Smooth muscle cell (in vitro differentiated cells): ENCODE results near the gene TSC2. TPM values are rescaled to one million over a fixed set of nuclear protein-coding genes. Genes with fewer than 3 reads are reported as not detected.

Experiments
- DNase-seq: peaks from one replicate; lab custom pipeline; 2025; ENCODE audit not compliant: unreplicated experiment; lab: John Stamatoyannopoulos, UW
- H2AFZ ChIP-seq: fragments of 200-600 bp; sonication (generic); 2 replicates; pipeline ENCODE4 v1.6.0; 2016; ENCODE audit warnings: antibody characterized with exemption, low read depth, mild to moderate bottlenecking
- H3F3A ChIP-seq: fragments of 200-600 bp; sonication (generic); 2 replicates; pipeline ENCODE4 v1.6.0; 2017; ENCODE audit warnings: antibody characterized with exemption, low read depth
- H3K27ac ChIP-seq: fragments of 200-600 bp; sonication (generic); 2 replicates; pipeline ENCODE4 v1.5.1; 2016; ENCODE audit warnings: low read depth, mild to moderate bottlenecking
- H3K27me3 ChIP-seq: fragments of 200-600 bp; sonication (generic); 2 replicates; pipeline ENCODE4 v1.6.1; 2016; ENCODE audit warnings: low read depth, mild to moderate bottlenecking
- H3K36me3 ChIP-seq: fragments of 200-600 bp; sonication (generic); 2 replicates; pipeline ENCODE4 v1.5.1; 2016; ENCODE audit warnings: low read depth
- H3K4me1 ChIP-seq: fragments of 200-600 bp; sonication (generic); 2 replicates; pipeline ENCODE4 v1.5.1; 2016; ENCODE audit warnings: low read depth
- H3K4me2 ChIP-seq: fragments of 200-600 bp; sonication (generic); 2 replicates; pipeline ENCODE4 v1.6.0; 2016; ENCODE audit warnings: mild to moderate bottlenecking
- H3K4me3 ChIP-seq: fragments of 200-600 bp; sonication (generic); 2 replicates; pipeline ENCODE4 v1.5.1; 2016; ENCODE audit warnings: mild to moderate bottlenecking
- H3K79me2 ChIP-seq: fragments of 200-600 bp; sonication (generic); 2 replicates; pipeline ENCODE4 v1.6.0; 2016; ENCODE audit warnings: low read depth, mild to moderate bottlenecking
- H3K9ac ChIP-seq: fragments of 200-600 bp; sonication (generic); 2 replicates; pipeline ENCODE4 v1.6.0; 2016; ENCODE audit warnings: low read depth
- H3K9me3 ChIP-seq: fragments of 200-600 bp; sonication (generic); replicated peaks from 2 replicates; pipeline ENCODE4 v1.5.1; 2016; ENCODE audit warnings: low read depth
- H4K20me1 ChIP-seq: fragments of 200-600 bp; sonication (generic); 2 replicates; pipeline ENCODE4 v1.6.0; 2016; ENCODE audit warnings: low read depth
- CTCF ChIP-seq: fragments of 200-600 bp; sonication (generic); IDR thresholded peaks from 2 replicates; pipeline ENCODE4 v1.5.1; 2017; ENCODE audit warnings: borderline replicate concordance, mild to moderate bottlenecking, antibody characterized with exemption; ENCODE audit not compliant: insufficient read depth, poor library complexity, severe bottlenecking
- WGBS: methylation state at CpG from one replicate; pipeline ENCODE4 v1.1.7; 2016; ENCODE audit warnings: low lambda C conversion rate; 5-methylcytosine and 5-hydroxymethylcytosine counted together
- polyA plus RNA-seq: library from polyadenylated mRNA; unstranded; fragments of >200 nt; fragmentation: Nextera tagmentation; extraction: Ambion mirVana; gene quantifications from 2 replicates; pipeline ENCODE4 v1.2.1, GENCODE V29; 2016
- total RNA-seq: library from RNA; depleted of rRNA; stranded (reverse); fragments of >200 nt; gene quantifications from 2 replicates; pipeline ENCODE4 v1.2.3, GENCODE V29; 2014

The TSC2 gene
- total and polyA plus RNA-seq, 2 experiments from 2014 or later: 64.5 to 74.7 TPM

GRCh38 chr16:2058872-2059271, 11.1 kb downstream of the TSC2 start:
- no peak for TF ChIP-seq CTCF
- no peak for DNase-seq
- H3K4me1 ChIP-seq: no peaks in the 10 kb centered on the region
- no peaks in the 10 kb centered on the region for H3K36me3 ChIP-seq
- no peaks in the 10 kb centered on the region for H3F3A ChIP-seq
- no peak overlapping the region for H3K4me3 ChIP-seq
- H3K79me2 ChIP-seq: no peaks in the 10 kb centered on the region
- no peak overlapping the region for H3K9ac ChIP-seq
- H3K27me3 ChIP-seq: no peaks in the 10 kb centered on the region
- WGBS: 95% methylated on average over 10 of the region's 10 CpGs
- H3K4me2 ChIP-seq: no peak overlapping the region
- no peaks in the 10 kb centered on the region for H3K9me3 ChIP-seq
- H4K20me1 ChIP-seq: no peaks in the 10 kb centered on the region
- H3K27ac ChIP-seq: no peak overlapping the region
- no peak overlapping the region for H2AFZ ChIP-seq

GRCh38 chr16:2060346-2060745, 12.6 kb downstream of the TSC2 start:
- no peak overlapping the region for H3K4me2 ChIP-seq
- H3K27me3 ChIP-seq: no peaks in the 10 kb centered on the region
- H3K36me3 ChIP-seq: no peaks in the 10 kb centered on the region
- TF ChIP-seq CTCF: no peak
- H3K9me3 ChIP-seq: no peaks in the 10 kb centered on the region
- no peak overlapping the region for H3K4me3 ChIP-seq
- no peak for DNase-seq
- H3K9ac ChIP-seq: no peak overlapping the region
- WGBS: 93% methylated on average over 17 of the region's 17 CpGs
- no peaks in the 10 kb centered on the region for H3K79me2 ChIP-seq
- no peak overlapping the region for H3K27ac ChIP-seq
- H3K4me1 ChIP-seq: no peaks in the 10 kb centered on the region
- no peaks in the 10 kb centered on the region for H3F3A ChIP-seq
- H4K20me1 ChIP-seq: no peaks in the 10 kb centered on the region
- H2AFZ ChIP-seq: no peak overlapping the region

DNA sequence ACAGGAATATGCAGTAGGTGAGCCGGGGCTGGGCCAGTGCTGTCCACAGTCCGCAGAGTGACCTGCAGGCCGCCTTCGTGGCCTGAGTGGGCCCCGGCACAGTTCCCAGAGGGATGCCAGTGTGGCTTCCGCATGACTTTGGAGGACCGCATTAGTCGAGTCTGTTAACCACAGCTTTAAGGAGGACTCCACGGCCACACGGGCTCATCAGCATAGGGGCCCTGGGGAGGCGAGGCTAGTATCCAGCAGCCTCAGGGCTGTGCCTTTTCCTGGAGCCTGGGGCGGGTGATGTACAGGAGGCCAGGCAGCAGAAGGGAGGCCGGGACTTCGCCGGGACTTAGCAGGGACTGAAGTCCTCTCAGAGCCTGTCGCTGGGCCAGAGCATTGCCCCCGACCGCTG, 13.2 kb downstream of the TSC2 start:
- Histone ChIP-seq H3K4me2 (no peak overlapping the region), H3K27ac (no peak overlapping the region), H3K79me2 (no peaks in the 10 kb centered on the region), H3K36me3 (peaks cover 1% of the 10 kb centered on the region), H3K27me3 (no peaks in the 10 kb centered on the region), H4K20me1 (no peaks in the 10 kb centered on the region), H3K4me3 (no peak overlapping the region), H3K4me1 (no peaks in the 10 kb centered on the region), H2AFZ (no peak overlapping the region), H3K9me3 (no peaks in the 10 kb centered on the region), H3K9ac (no peak overlapping the region), H3F3A (no peaks in the 10 kb centered on the region)
- WGBS: 95% methylated on average over 18 of the region's 18 CpGs
- TF ChIP-seq CTCF: no peak
- DNase-seq: no peak

DNA sequence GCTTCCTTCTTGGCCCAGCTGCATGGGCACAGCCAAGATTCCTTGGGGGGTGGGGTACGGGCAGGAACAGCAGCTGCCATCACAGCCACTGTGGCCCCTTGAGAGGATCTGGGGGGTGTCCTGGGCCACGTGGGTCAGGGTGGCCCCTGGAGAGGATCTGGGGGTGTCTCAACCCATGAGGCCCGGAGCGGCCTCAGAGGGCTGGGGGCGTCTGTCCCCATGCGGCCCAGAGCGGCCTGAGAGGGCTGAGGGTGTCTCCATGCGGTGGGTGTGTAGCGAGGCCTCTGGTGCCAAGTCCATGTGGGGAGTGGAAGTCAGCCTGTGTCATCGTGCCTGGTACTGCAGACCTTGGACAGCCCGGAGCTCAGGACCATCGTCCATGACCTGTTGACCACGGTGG, 13.7 kb downstream of the TSC2 start:
- H4K20me1 ChIP-seq: no peaks in the 10 kb centered on the region
- no peaks in the 10 kb centered on the region for H3K9me3 ChIP-seq
- H3K4me3 ChIP-seq: no peak overlapping the region
- no peak overlapping the region for H2AFZ ChIP-seq
- H3K9ac ChIP-seq: no peak overlapping the region
- no peaks in the 10 kb centered on the region for H3K79me2 ChIP-seq
- H3K4me1 ChIP-seq: no peaks in the 10 kb centered on the region
- WGBS: 98% methylated on average over 13 of the region's 13 CpGs
- H3K27me3 ChIP-seq: no peaks in the 10 kb centered on the region
- H3K36me3 ChIP-seq: peaks cover 5% of the 10 kb centered on the region
- no peaks in the 10 kb centered on the region for H3F3A ChIP-seq
- no peak overlapping the region for H3K27ac ChIP-seq
- no peak overlapping the region for H3K4me2 ChIP-seq
- DNase-seq: no peak
- no peak for TF ChIP-seq CTCF
